ES-I3 (cell line): ENCODE measurements around the gene MOCS3.

Experiments
- H3K36me3 ChIP-seq: 2 replicates; pipeline ENCODE4 v1.6.1; 2013; ENCODE audit warnings: mild to moderate bottlenecking, low read length, control low read depth, moderate library complexity; ENCODE audit not compliant: insufficient read depth
- H3K4me1 ChIP-seq: 2 replicates; pipeline ENCODE4 v1.6.1; 2013; ENCODE audit warnings: mild to moderate bottlenecking, control low read depth, low read length; ENCODE audit not compliant: insufficient read depth
- H3K9ac ChIP-seq: 2 replicates; pipeline ENCODE4 v1.6.1; 2013; ENCODE audit warnings: low read depth, mild to moderate bottlenecking, low read length, moderate library complexity
- H3K9me3 ChIP-seq: 2 replicates; pipeline ENCODE4 v1.6.1; 2013; ENCODE audit warnings: mild to moderate bottlenecking, low read length, moderate library complexity; ENCODE audit not compliant: control insufficient read depth, insufficient read depth

MOCS3 gene

DNA sequence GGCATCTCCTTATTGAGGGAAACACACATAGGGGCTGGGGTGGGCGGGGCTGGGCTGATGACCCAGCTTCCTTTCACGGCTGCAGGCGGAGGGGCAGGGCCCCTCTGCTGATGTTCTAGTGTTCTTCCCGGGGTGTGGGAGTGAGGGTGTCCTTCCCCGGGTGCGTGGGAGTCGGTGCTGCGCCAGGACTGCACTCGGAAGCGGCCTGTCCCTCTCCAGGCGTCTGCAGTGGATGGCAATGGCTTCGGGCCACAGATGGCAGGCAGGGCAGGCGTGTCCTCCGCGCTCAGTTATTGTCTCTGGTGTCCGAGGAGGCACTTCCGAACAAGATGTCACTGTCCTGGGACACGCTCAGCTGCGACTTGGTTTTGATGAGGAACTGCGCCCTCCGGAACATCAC, 45.1 kb downstream of the MOCS3 start:
- H3K9ac ChIP-seq, result no peak overlapping the region
- no peaks in the 10 kb centered on the region for H3K4me1 ChIP-seq
- no peaks in the 10 kb centered on the region; the same call in 1 of the 2 replicates for H3K36me3 ChIP-seq
- no peaks in the 10 kb centered on the region for H3K9me3 ChIP-seq

DNA sequence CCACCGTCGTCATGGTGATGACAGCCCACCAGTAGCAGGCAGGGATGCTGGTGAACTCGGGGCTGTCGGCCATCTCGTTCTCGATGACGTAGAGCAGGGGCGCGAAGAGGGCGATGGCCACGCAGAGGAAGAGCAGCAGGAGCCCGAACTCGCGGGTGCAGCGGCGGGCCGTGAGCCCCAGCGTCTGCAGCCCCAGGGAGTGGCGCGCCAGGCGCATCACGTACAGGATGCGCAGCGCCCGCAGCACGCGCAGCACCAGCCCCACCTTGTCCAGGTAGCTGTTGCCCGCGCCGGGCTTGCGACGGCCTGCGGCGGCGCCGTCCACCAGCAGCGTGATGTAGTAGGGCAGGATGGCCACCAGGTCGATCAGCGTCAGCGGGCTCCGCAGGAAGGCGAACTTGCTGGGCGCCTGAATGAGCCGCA, 45.7 kb downstream of the MOCS3 start:
- Histone ChIP-seq H3K9ac (no peak overlapping the region), H3K4me1 (no peaks in the 10 kb centered on the region), H3K9me3 (no peaks in the 10 kb centered on the region), H3K36me3 (no peaks in the 10 kb centered on the region; the same call in 1 of the 2 replicates)

DNA sequence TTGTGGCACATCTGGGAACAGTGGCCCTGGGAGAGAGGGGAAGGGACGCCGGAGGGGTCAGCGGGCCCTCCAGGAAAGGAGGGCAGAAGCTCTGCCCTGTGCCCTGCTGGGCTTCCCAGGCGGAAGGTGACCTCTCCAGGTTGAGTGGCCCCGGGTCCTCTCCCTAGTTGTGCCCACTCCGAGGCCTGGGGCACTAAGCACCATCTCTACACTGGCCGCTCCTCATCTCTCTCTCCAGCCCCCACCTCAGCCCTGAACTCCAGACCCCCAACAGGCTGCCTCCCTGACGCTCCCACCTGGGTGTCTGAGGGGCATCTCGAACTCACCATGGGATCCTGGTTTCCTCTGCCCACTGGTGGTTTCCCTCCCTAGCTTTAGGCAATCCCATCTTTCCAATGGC, 46.2 kb downstream of the MOCS3 start:
- no peaks in the 10 kb centered on the region for H3K4me1 ChIP-seq
- no peaks in the 10 kb centered on the region for H3K9me3 ChIP-seq
- no peaks in the 10 kb centered on the region; the same call in 1 of the 2 replicates for H3K36me3 ChIP-seq
- H3K9ac ChIP-seq, result no peak overlapping the region

DNA sequence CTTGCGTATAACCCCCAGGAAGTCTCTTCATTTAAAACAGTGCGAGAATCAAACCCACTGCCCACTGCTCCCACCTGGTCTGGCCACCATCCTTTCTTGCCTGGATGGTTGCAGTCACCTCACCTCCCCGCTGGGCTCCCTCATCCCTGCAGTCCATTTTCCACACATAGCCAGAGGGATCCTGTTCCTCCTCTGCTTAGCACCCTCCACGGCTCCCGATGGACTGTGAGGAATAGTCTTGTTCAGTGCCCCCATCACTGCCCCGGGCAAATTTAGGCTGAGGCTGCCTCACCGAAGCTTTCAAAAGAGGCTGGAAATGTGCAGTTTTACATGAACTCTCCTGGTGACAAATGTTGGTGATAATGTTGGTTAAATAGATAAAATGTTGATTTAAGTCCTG, 46.6 kb downstream of the MOCS3 start:
- no peaks in the 10 kb centered on the region; the same call in 1 of the 2 replicates for H3K36me3 ChIP-seq
- no peak overlapping the region for H3K9ac ChIP-seq
- H3K4me1 ChIP-seq, result no peaks in the 10 kb centered on the region
- no peaks in the 10 kb centered on the region for H3K9me3 ChIP-seq

DNA sequence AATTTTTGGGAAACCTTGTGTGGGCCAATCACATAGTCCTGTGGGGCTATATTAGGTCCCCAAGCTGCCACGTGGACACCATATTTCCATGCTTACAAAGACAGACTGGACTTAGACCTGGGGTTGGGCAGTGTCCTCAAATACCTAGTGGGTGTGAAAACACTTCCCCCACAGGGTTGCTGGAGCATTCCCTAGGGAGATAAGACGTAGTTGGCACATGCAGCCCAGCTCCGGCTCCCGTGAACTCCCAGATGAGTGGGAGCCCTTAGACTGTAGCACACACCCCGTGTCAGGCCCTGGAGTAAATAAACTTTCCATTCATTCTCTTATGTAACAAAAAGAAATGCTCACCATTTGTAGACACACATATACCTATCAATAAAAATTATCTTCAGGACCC, 50.1 kb downstream of the MOCS3 start:
- Histone ChIP-seq H3K9me3 (no peaks in the 10 kb centered on the region), H3K4me1 (0 out of 2 replicates have a peak, but pooled peaks cover 2% of the 10 kb centered on the region), H3K36me3 (no peaks in the 10 kb centered on the region; the same call in 1 of the 2 replicates), H3K9ac (no peak overlapping the region)

DNA sequence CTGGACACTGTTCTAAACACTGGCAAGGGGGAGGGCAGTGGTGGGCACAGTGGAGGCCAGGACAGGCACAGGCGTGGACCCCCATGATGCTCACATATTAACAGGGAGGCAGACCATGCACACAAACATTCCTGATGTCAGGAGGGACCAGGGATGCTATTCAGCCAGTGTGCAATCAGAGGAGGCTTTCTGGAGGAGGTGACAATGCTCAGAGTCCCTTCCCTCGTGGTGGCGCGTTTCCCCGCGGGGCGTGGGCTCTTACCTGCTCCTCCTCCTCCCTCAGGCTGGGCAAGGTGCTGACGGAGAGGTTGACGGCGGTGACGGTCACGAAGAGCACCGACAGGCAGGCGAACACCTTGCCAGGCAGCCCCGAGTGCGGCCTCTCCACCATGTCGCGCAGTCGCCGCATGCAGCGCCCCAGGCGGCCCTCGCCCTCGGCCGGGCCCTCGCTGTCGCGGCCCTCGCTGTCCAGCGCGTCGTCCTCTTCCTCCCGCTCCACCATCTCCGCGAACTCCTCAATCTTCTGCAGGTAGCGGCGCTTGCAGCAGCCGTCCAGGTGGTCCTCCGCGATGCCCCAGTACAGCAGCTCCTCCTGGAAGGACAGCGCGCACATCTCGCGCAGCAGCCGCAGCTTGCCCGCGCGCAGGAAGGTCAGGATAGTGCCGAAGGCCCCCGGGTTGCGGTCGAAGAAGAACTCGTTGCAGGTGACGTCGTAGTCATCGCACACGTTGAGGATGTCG, 50.9 kb downstream of the MOCS3 start:
- no peaks in the 10 kb centered on the region for H3K9me3 ChIP-seq
- peaks cover 10% of the 10 kb centered on the region for H3K4me1 ChIP-seq
- H3K36me3 ChIP-seq, result no peaks in the 10 kb centered on the region
- no peak overlapping the region for H3K9ac ChIP-seq

GRCh38 chr20:51010043-51010365, 51.4 kb downstream of the MOCS3 start:
- Histone ChIP-seq H3K4me1 (peaks cover 15% of the 10 kb centered on the region), H3K9me3 (no peaks in the 10 kb centered on the region), H3K36me3 (no peaks in the 10 kb centered on the region), H3K9ac (no peak overlapping the region)

DNA sequence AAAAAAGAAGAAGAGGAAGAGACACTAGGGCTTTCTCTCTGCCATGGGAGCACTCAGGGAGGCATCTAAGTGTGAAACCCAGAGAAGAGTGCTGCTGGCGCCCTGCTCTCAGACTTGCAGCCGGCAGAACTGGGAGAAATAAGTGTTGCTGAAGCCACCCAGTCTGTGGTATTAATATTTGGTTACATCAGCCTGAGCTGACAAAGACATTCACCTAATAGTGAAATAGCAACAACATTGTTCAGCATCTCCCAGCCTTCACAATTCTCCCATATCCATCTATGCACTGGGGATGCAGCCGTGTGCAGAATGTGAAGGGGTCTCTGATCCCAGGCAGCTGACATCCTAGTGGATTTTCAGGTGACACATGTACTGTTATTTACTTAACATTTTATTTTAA, 52.3 kb downstream of the MOCS3 start:
- H3K9ac ChIP-seq, result no peak overlapping the region
- no peaks in the 10 kb centered on the region for H3K36me3 ChIP-seq
- no peaks in the 10 kb centered on the region; the same call in 1 of the 2 replicates for H3K9me3 ChIP-seq
- peaks cover 16% of the 10 kb centered on the region for H3K4me1 ChIP-seq

GRCh38 chr20:51011479-51011878, 52.9 kb downstream of the MOCS3 start:
- Histone ChIP-seq H3K4me1 (peaks cover 16% of the 10 kb centered on the region), H3K36me3 (no peaks in the 10 kb centered on the region), H3K9ac (no peak overlapping the region), H3K9me3 (no peaks in the 10 kb centered on the region; the same call in 1 of the 2 replicates)

DNA sequence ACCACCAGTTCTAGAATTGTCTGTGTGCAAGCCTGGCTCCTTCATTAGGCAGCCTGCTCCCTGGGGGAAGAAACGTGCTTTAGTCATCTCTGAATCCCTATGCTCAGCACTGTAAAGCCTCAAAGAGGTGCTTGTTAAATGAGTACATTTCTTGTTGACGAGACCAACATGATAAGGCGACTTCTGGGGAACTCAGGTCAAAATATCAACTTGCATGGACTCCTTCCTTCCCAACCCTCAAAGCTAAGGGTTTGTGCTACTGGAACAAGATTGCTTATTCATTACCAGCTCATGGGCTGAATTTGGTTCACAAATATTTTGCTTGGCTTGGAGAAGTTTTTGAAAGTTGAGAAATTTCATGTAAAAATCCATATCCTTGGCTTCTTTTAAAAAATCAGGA, 53.7 kb downstream of the MOCS3 start:
- H3K36me3 ChIP-seq, result no peaks in the 10 kb centered on the region
- no peak overlapping the region for H3K9ac ChIP-seq
- no peaks in the 10 kb centered on the region; the same call in 1 of the 2 replicates for H3K9me3 ChIP-seq
- H3K4me1 ChIP-seq, result peaks cover 16% of the 10 kb centered on the region
